GM18507 (cell line): ENCODE results near the gene TRMT44.
"Not testable (repeated sequence)": the region's sequence is repeated elsewhere in the genome, so short reads cannot be mapped to it uniquely, and the experiment has no call there.

Source experiments
- DNase-seq: peaks from one replicate; pipeline ENCODE4 v3.0.0; 2011; ENCODE audit warnings: low read depth; ENCODE audit not compliant: insufficient read length; ENCODE audit errors: extremely low spot score
- FAIRE-seq: peaks from 2 replicates; lab custom pipeline; 2011; peaks lifted over from hg19 to GRCh38; lab: Jason Lieb, UNC

The TRMT44 gene

DNA sequence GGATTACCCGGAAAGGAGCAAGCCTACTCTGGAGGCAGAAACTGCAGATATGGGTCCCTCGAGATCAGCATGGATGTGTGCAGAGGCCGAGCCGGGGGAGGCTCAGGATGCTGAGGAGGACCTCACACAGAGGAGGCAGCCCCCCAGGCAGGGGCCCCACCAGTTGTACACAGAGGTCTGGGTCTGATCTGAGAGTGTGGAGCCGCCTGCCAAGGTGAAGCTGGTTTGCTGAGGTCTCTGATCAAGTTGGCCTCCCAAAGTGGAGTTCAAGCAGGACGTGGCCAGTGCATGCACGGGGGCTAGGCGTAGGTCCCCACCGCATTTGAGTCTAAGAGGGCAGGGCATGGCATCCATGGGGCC, 35.1 kb upstream of the TRMT44 start:
- FAIRE-seq, result no peak
- DNase-seq, result no peak

DNA sequence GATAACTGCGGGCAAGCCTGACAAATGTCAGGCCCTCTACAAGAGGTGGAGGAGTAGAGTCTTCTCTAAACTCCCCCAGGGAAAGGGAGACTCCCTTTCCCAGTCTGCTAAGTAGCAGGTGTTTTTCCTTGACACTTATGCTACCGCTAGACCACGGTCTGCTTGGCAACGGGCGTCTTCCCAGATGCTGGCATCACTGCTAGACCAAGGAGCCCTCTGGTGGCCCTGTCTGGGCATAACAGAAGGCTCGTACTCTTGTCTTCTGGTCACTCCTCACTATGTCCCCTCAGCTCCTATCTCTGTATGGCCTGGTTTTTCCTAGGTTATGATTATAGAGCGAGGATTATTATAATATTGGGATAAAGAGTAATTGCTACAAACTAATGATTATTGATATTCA, 33.7 kb upstream of the TRMT44 start:
- not testable (repeated sequence) for FAIRE-seq

DNA sequence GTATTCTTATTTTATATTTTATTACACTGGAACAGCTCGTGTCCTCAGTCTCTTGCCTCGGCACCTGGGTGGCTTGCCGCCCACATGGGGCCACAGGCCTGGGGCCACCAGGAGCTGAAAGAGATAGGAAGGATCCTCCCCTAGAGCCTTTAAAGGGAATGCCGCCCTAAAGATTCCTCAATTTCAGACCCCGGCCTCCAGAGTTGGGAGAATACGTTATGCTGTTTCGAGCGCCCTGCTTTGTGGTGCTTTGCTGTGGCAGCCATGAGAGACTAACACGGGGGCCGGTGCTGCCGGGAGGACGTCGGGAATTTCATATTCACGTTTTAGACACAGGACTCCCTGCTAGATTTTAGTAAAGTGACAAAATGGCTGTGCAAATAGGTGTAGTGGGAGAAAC, 33.3 kb upstream of the TRMT44 start:
- no peak for FAIRE-seq
- no peak for DNase-seq

More for the DNA sequence above, 33.7 kb upstream of the TRMT44 start:
- DNase-seq, result not testable (repeated sequence)

DNA sequence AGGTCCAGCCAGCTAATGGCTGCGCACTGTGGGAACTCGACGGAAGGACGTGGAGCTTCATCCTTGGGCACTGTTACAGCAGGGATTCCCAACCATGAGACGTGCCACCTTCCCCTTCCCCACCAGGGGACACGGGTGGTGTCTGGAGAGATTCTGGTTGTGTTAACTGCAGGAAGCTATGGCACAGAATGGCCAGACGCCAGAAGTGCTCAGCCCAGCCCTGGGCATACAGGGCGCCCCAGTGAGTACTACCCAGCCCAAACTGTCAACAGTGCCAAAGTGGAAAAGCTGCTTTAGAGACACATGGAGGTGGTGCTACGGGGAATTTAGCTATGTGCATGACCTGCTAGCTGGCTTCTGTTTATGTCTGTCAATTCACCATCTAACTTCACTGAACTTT, 32.8 kb upstream of the TRMT44 start:
- no peak for FAIRE-seq
- no peak for DNase-seq

DNA sequence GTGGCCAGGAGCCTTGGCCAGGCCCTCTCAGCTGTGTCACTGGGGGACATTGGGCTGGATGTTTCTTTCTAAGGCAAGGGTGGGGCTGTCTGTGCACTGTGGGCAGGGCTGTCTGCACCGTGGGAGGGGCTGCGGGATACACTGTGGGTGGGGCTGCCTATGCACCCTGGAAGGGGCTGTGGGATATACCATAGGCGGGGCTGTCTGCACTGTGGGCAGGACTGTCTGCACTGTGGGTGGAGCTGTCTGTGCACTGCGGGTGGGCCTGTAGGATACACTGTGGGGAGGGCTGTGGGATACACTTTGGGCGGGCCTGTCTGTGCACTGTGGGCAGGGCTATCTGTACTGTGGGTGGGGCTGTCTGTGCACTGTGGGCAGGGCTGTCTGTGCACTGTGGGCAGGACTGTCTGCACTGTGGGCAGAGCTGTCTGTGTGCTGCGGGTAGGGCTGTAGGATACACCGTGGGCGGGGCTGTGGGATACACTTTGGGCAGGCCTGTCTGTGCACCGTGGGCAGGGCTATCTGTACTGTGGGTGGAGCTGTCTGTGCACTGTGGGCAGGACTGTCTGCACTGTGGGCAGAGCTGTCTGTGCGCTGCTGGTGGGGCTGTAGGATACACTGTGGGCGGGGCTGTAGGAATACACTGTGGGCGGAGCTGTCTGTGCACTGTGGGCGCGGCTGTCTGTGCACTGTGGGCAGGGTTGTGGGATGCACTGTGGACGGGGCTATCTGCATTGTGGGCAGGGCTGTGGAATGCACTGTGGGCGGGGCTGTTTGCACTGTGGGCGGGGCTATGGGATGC, 31.1 kb upstream of the TRMT44 start:
- FAIRE-seq, result no peak
- DNase-seq, result no peak

DNA sequence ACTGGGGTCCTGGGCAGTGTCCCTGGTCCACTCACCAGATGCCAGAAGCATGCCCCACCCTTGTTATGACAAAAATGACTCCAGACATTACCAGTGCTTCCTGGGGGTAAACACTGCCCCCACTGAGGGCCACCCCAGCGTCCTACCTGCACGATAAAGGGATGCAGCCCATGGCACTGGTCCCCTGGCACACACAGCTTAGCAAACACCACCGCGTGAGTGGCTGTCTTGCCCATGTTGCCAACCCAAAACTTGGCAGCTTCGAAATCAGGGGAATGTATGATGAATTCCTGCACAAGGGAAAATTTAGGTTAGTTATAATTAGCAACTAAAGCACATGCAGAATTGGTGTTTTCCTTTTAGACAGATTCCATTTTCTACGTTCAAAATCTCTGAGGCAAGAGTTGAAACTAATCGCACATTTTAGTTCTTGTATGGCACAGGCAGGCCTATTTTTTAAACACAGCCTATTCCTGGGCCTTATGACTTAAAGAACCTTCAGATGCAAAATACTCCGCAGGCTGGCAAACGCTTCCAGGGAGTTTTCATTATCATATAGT, 30.4 kb upstream of the TRMT44 start:
- no peak for FAIRE-seq

DNA sequence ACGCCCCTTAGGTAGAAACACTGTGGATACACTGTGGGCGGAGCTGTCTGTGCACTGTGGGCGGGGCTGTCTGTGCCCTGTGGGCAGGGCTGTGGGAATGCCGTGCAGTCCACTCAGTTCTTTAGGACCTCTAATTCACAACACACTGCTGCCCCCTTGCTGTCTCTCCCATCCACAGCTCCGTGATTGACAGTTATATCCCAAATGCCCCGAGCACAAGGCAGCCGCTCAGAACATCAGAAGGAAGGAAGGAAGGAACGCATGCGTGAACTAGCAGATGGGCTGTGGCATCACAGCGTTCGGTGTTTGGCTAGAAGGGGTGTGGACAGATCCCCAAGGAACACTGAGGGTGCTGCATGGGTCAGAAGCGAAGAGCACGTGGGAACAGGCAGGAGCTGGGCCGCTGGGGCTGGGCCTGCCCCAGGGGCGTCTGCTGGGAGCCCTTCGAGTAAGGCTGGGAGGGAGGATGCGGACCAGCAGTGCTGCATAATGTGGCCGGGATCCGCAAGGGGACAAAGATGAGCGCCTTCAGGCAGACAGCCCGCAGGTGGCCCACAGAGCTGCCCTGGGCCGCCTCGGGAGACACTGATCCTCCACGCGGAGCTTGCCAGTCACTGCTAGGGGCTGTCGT, 29.8 kb upstream of the TRMT44 start:
- FAIRE-seq (no peak), DNase-seq (no peak)

More for the DNA sequence above, 30.4 kb upstream of the TRMT44 start:
- no peak for DNase-seq

DNA sequence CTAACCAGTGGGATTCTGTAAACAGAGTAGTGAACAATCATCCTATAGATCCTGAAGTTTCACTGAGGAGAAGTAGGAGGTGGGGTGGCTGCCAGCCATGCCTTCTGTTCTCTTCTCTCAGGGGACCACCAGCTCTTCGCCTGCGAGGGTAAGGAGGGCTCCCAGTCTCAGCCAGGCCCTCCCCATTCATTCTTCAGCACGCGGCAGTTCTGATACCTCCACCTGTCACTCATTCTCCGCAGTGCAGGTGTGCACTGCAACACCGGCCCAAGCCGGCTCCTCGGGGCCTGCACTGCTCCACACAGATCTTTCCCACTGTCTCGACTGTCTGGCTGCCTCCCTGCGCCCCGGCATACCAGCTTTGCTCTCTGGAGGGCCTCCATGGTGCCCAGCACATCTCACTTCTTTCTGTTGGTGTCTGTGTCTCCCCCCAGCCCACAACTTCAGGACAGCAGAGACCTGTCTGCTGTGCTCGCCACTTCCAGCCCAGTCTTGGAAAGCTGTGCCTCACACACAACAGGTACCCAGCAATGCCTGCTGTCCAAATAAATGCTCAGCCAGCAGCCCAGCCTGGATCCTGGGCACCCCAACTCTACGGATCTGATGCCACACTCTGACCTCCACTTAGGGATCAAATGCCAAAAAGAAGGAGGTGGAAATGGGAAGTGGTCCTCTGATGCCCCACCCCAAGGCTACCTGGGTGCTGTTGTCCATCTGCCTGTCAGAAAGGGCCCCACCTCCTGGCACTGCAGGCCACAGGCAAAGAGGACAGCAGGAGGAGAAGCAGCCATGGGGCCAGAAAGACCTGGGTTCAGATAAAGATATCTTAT, 29.0 kb upstream of the TRMT44 start:
- FAIRE-seq (no peak), DNase-seq (no peak)

DNA sequence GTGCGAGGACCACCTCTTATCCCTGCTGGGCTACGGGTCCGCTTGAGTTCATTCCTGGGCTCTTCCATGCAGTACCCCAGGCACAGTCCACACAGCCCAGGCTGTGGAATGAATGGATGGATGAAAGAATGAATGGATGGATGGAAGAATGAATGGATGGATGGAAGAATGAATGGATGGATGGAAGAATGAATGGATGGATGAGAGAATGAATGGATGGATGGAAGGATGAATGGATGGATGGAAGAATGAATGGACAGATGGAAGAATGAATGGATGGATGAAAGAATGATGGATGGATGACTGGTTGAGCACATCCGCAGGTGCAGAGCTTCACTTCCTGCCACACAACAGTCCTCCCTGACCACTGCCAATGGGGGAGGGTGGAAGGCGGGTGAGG, 28.3 kb upstream of the TRMT44 start:
- FAIRE-seq (no peak), DNase-seq (no peak)

DNA sequence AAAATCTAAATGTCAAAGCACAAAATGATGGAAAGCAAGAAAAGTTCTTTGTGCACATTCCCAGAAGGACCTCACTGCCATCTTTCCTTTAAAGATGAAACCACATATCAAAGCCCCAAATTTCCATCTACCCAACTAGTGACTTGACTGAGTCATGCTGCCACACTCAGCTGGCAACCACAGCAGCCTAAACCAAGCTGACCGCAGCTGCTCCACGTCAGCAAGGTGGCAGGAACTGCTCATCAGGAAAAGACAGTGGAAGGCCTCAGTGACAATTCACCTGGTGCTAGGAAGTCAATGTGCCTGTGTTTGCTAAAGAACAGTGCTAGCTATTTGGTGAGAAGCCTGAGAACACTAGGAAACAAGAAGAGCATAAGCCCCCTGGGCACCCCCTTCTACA, 26.2 kb upstream of the TRMT44 start:
- DNase-seq (no peak), FAIRE-seq (no peak)

DNA sequence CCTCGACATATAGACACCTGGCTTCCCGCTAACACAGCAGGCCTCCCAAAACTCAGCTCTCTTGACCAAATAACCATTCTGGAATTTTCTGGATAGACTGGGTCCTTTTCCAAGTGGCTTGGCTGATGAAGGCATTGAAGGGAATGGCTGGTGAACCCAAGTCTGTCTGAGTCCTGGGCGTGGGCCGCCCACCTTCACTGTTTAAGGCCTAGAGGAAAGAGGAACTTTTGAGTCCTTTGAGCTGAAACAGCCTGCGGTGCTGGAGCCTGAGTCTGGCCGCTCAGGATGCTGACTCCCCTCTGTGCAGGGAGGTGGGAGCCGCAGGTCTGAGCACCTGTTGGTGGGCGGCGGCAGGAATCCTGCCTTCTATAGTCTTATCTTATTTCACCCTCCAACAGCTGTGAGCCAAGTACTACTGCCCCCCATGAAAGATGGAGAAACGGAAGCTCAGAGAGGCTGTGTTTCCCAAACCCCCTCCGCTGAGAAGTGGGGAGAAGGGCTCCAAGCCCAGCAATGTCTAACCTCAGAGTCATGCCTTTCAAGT, 23.4 kb upstream of the TRMT44 start:
- FAIRE-seq, result no peak
- no peak for DNase-seq

DNA sequence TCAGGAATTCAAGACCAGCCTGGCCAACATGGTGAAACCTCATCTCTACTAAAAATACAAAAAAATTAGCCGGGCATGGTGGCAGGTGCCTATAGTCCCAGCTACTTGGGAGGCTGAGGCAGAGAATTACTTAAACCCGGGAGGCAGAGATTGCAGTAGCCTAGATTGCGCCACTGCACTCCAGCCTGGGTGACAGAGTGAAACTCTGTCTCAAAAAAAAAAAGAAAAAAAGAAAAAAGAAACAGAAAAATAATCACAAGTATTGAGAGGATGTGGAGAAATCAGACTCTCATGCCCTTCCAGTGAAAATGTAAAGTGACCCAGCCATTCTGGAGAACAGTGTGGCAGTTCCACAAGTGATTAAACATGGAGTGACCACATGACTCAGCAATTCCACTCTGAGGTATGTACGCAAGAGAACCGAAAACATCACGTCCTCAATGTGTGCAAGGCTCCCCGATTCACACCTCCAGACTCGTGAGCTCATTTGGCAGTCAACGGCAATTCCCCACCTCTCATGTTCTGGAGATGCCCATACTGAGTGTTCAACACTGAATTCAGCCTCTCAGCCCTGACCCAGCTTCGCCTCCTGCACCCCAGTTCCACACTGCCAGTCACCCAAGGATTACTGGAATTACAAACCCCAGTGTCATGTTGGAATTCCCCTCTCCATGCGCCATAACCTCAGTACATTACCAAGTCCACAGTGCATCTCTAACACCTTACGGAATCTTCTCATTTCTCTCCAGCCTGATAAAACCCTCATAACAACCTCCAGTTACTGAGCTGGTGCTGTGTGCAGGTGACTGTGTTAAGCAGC, 21.1 kb upstream of the TRMT44 start:
- peak; percentile 84 for FAIRE-seq
- DNase-seq, result no peak

DNA sequence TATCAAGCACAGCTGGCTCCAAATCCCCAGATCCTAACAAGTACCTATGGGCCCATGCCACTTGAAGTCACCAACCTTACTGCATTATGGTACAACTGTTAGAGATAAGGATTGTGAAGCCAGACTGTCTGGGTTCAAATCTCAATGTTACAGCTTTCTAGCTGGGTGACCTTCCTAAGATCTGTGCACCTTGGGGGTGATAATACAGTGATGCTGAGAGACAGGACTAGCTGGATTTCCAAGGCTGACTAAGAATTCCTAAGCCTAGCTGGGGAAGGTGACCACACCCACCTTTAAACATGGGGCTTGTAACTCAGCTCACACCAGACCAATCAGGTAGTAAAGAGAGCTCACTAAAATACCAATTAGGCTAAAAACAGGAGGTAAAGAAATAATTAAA, 20.4 kb upstream of the TRMT44 start:
- not testable (repeated sequence) for FAIRE-seq, DNase-seq

DNA sequence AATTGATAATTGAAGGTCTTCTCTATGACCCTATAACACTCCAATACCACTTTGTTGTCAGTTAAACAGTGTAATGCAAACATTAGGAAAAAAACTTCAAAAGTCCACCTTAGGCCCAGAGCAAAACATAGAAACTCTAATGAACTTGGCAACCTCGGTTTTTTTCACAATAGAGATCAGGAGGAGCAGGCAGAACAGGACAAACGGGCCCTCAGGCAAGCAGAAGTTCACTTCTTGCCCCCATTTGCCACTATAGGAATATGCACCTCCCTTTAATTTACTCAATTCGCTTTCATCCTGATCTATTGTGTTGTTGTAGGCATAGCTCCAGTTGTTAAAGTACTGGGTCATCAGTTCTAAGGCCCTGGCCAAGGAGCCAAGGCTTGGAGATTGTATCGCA, 18.2 kb upstream of the TRMT44 start:
- FAIRE-seq (no peak), DNase-seq (no peak)

DNA sequence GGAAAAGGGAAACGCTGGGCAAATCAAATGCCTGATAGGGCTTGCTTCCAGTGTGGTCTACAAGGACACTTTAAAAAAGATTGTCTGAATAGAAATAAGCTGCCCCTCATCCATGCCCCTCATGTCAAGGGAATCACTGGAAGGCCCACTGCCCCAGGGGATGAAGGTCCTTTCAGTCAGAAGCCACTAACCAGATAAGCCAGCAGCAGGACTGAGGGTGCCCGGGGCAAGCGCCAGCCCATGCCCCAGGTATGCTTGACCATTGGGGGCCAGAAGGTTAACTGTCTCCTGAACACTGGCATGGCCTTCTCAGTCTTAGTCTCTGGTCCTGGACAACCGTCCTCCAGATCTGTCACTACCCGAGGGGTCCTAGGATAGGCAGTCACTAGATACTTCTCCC, 17.8 kb upstream of the TRMT44 start:
- no peak for FAIRE-seq
- DNase-seq, result no peak

DNA sequence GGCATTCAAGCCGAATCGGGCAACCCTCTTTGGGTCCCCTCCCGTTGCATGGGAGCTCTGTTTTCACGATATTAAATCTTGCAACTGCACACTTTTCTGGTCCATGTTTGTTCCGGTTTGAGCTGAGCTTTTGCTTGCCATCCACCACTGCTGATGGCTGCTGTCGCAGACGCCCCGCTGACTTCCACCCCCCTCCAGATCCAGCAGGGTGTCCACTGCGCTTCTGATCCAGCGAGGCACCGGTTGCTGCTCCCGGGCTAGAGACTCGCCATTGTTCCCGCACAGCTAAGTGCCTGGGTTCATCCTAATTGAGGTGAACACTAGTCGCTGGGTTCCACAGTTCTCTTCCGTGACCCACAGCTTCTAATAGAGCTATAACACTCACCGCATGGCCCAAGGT, 13.3 kb upstream of the TRMT44 start:
- FAIRE-seq (no peak), DNase-seq (no peak)

DNA sequence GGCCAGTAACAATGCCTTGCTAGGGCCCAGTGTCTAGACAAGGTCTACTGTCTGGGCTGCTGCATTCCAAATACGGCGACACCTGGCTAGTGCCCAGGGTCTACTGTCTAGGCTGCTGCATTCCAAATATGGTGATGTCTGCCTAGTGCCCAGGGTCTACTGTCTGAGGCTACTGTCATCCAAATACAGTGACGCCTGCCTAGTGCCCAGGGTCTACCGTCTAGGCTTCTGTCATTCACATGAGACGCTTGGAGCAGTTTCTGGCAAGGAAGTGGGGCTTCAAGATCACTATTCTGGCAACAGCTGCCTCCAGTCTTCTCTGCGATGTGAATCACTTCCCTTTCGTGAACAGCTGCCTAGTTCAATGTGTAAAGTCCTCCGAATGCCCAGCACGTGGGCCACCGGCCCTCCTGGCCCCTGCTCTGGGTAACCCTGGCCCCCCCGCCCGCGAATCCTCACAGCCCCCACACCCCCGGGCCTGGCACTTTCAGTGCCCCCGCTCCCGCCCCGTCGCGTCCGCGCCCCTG, 12.8 kb upstream of the TRMT44 start:
- no peak for DNase-seq
- no peak for FAIRE-seq

DNA sequence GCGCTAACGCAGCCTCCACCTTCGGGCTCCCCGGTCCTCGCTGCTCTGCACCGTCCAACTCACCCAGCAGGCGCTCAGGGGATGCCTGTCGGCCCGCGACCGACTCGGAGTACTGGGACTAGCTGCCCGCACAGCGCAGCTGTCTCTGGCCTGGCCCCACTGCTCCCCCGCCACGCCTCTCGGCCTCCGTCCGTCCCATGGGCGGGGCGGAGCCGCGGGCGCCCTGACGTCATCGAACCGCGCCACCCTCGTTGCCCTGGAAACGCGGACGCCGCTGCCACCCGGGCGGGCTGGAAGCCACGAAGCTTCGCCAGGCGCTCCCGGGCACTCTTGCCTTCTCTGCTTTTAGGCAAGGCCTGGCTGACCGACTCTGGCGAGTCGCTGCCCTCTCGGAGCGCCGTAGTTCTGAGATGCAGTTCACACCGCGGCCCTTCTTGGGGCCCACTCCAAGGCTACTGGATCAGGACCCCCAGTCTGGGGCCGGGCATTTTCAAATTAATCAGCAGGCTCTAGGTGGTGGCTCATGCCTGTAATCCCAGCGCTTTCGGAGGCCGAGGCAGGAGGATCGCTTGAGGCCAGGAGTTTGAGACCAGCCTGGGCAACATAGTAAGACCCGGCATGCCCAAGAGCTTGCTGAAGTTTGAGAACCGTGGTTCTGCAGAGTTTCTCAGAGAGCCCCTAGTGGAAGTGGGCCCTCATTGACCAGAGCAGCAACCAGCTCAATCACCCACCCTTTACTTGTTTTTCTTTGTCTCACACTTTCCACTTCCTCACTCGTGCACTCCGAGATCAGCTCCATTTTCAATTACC, 12.1 kb upstream of the TRMT44 start:
- FAIRE-seq (peak; percentile 86), DNase-seq (peak; percentile 88)
